Neutrophil (primary cell): ENCODE results near the gene NKX2-1.

Source experiments
- H3K27ac ChIP-seq: fragments of 200-600 bp; sonication (generic); 2 replicates; pipeline ENCODE4 v1.5.1; 2016; ENCODE audit warnings: mild to moderate bottlenecking, moderate library complexity
- H3K27me3 ChIP-seq: fragments of 200-600 bp; sonication (generic); 2 replicates; pipeline ENCODE4 v1.6.0; 2016; ENCODE audit warnings: mild to moderate bottlenecking
- H3K36me3 ChIP-seq: fragments of 200-600 bp; sonication (generic); 2 replicates; pipeline ENCODE4 v1.5.1; 2017
- H3K4me1 ChIP-seq, 2 experiments: fragments of 200-600 bp in 1 of 2; sonication (generic) in 1 of 2; 1 replicate in 1 of 2; 2 replicates in 1 of 2; pipeline versions ENCODE4 v1.5.1 to v1.6.1; 2013 to 2016; ENCODE audit warnings: low read depth in 1 of 2, low read length in 1 of 2, mild to moderate bottlenecking in 1 of 2, moderate library complexity in 1 of 2; ENCODE audit not compliant: control insufficient read depth in 1 of 2, insufficient read depth in 1 of 2
- H3K4me3 ChIP-seq, 2 experiments: fragments of 200-600 bp in 1 of 2; sonication (generic) in 1 of 2; 1 replicate in 1 of 2; 2 replicates in 1 of 2; pipeline ENCODE4 v1.5.1; 2013 to 2016; ENCODE audit warnings: low read depth in 1 of 2, low read length in 1 of 2, mild to moderate bottlenecking in 1 of 2, moderate library complexity in 1 of 2
- H3K9me3 ChIP-seq: fragments of 200-600 bp; sonication (generic); 2 replicates; pipeline ENCODE4 v1.5.1; 2016
- TF ChIP-seq, protein P1 (sequence below): fragments of 200-600 bp; sonication (generic); IDR thresholded peaks from 2 replicates; pipeline ENCODE4 v1.5.1; 2016; ENCODE audit warnings: antibody characterized with exemption

The NKX2-1 gene

GRCh38 chr14:36520601-36521525, 831 bp upstream of the NKX2-1 start:
- no peaks in the 10 kb centered on the region for H3K9me3 ChIP-seq
- H3K4me1 ChIP-seq, result no peaks in the 10 kb centered on the region
- H3K27ac ChIP-seq, result no peak overlapping the region
- H3K27me3 ChIP-seq, result peaks cover 100% of the 10 kb centered on the region
- no peaks in the 10 kb centered on the region for H3K36me3 ChIP-seq
- TF ChIP-seq, protein P1, sequence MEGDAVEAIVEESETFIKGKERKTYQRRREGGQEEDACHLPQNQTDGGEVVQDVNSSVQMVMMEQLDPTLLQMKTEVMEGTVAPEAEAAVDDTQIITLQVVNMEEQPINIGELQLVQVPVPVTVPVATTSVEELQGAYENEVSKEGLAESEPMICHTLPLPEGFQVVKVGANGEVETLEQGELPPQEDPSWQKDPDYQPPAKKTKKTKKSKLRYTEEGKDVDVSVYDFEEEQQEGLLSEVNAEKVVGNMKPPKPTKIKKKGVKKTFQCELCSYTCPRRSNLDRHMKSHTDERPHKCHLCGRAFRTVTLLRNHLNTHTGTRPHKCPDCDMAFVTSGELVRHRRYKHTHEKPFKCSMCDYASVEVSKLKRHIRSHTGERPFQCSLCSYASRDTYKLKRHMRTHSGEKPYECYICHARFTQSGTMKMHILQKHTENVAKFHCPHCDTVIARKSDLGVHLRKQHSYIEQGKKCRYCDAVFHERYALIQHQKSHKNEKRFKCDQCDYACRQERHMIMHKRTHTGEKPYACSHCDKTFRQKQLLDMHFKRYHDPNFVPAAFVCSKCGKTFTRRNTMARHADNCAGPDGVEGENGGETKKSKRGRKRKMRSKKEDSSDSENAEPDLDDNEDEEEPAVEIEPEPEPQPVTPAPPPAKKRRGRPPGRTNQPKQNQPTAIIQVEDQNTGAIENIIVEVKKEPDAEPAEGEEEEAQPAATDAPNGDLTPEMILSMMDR, result no peak
- no peak overlapping the region for H3K4me3 ChIP-seq

GRCh38 chr14:36518586-36519430, 1.2 kb downstream of the NKX2-1 start:
- H3K4me1 ChIP-seq, result no peaks in the 10 kb centered on the region
- peaks cover 100% of the 10 kb centered on the region for H3K27me3 ChIP-seq
- H3K9me3 ChIP-seq, result no peaks in the 10 kb centered on the region

DNA sequence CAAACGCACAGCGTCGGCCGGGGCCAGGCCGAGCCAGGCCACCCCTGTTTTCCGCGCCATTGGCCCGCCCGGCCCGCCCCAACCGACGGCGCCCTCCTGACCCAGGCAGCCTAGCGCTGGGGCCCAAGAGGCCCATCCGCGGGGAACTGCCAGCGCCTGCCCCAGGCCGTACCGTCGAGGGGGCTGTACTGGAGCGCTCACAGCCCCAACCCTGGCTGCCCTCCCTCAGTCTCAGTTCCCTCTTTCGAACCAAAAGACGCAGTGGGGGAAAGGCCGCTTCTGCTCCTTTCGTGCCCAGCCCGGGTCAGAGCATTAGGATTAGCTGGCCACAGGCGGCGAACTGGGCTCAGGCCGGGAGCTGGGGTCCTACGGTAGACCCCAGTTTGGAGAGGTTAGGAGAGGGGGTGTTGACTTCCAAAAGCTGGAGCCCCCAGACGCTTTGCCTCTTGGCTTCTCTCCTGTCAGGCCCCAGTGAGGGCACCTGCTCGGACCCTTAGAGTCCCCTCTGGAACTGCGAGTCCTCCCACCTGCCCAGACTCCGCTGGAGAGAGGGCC, 1.9 kb downstream of the NKX2-1 start:
- Histone ChIP-seq H3K4me1 (no peaks in the 10 kb centered on the region), H3K27me3 (peaks cover 100% of the 10 kb centered on the region)

More at GRCh38 chr14:36518586-36519430, 1.2 kb downstream of the NKX2-1 start:
- no peak overlapping the region for H3K27ac ChIP-seq
- no peaks in the 10 kb centered on the region for H3K36me3 ChIP-seq
- H3K4me3 ChIP-seq, result no peak overlapping the region
- TF ChIP-seq, protein P1, result no peak

DNA sequence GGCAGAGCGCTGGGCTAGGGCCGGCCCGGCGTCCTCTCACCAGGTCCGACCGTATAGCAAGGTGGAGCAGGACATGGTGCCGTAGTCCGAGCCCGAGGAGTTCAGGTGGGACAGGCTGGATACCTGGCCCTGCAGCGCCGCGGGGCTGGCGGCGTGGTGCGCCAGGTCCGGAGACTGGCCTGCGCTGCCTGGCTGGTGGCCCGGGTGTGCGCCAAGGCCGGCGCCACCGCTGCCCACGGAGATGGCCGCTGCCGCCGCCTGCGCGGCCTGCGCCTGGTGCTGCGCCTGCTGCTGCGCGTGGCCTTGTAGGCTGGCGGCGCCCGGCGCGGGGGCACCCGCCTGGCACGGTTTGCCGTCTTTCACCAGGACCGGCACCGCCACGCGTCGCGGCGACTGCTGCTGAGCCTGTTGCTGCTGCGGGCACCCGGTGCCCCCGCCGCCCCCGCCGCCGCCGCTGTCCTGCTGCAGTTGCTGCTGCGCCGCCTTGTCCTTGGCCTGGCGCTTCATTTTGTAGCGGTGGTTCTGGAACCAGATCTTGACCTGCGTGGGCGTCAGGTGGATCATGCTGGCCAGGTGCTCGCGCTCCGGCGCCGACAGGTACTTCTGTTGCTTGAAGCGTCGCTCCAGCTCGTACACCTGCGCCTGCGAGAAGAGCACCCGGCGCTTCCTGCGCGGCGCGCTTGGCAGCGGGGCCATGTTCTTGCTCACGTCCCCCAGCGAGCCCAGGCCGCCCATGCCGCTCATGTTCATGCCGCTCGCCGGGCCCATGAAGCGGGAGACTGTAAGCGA, 2.6 kb downstream of the NKX2-1 start:
- H3K4me3 ChIP-seq, result no peak overlapping the region

More for the DNA sequence above, 1.9 kb downstream of the NKX2-1 start:
- H3K4me3 ChIP-seq, result no peak overlapping the region
- H3K27ac ChIP-seq, result no peak overlapping the region
- TF ChIP-seq, protein P1, result no peak
- no peaks in the 10 kb centered on the region for H3K36me3 ChIP-seq
- H3K9me3 ChIP-seq, result no peaks in the 10 kb centered on the region

More for the DNA sequence above, 2.6 kb downstream of the NKX2-1 start:
- Histone ChIP-seq H3K27me3 (peaks cover 100% of the 10 kb centered on the region), H3K4me1 (no peaks in the 10 kb centered on the region), H3K9me3 (no peaks in the 10 kb centered on the region), H3K36me3 (no peaks in the 10 kb centered on the region), H3K27ac (no peak overlapping the region)
- TF ChIP-seq, protein P1, result no peak
